Activated naive CD4-positive, alpha-beta T cell treated with Interleukin-2 at 50 U/mL for 16 hours (primary cell): ENCODE results near the gene TMEM53.
"Not testable (repeated sequence)": the region's sequence is repeated elsewhere in the genome, so short reads cannot be mapped to it uniquely, and the experiment has no call there.

ENCODE experiments used
- DNase-seq: peaks from one replicate; pipeline ENCODE4 v3.0.0-alpha.2; 2020

The TMEM53 gene

GRCh38 chr1:44674113-44675000 is at the start of gene TMEM53, which contains the start of gene ARMH1:
Gene TMEM53 (minus strand): TSS chr1:44674481. CDS start chr1:44674391, 90 bp downstream.
Gene ARMH1 (plus strand): TSS chr1:44674714. CDS start chr1:44689698, 14,984 bp downstream.
- DNase-seq, result peak; percentile 98

DNA sequence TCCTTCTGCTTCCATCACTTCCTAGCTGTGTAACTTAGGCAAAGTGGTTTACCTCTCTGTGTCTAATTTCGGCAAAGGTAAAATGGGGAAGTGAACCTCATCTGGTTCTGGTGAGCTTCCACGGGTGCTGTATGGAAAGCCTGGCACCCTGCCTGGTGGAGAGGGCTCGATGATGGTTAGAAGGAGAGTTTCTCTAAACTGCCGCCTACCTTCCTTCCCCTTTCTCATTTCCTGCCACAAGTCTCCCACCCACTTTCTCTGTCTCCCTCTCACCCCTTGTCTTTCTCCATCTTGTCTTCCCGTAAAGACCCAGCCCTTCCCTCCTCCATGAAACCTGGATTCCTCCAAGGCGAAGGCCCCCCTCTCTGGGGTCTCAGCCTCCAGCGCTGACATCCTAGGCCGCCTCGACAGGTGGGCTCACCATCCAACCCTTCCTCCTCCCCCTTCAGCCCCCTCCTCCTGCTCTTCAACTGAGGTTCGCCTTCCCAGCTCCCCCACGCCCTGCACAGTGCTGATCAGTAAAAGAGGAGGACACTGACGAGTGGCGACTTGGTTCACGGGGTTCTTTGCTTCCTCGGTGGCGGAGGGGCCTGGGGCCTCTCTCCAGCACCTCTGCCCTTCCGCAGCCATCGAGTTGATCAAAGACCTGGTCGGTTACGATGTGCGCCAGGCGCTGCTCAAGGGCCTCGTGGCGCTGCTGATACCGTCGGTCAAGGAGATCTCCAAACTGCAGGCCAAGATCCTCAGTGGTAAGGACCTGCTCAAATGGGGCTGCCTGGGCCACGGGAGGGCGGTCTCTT is 49.4 kb upstream of the TMEM53 start:
- DNase-seq, result peak; percentile 53

DNA sequence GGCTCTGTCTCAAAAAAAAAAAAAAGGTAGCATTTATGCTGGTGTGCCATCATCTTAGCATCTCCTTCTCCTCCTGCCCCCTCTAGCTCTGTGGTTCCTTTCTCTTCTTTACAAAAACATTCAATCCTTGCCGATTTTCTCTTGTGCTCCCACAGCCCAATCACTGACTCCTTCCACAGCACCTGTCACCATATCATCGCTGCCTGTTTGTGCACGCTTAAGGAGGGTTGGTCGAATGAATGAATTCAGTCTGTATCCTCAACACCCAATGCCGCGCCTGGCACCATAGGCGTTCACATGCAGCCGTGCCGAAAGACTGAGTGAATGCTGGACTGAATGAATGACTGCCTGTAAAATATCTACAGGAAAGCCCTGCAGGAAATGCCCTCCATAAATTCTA is 48.8 kb upstream of the TMEM53 start:
- peak; percentile 24 for DNase-seq

- peak; percentile 83 for DNase-seq
Observed at GRCh38 chr1:44721485-44722361, 47.4 kb upstream of the TMEM53 start.

DNA sequence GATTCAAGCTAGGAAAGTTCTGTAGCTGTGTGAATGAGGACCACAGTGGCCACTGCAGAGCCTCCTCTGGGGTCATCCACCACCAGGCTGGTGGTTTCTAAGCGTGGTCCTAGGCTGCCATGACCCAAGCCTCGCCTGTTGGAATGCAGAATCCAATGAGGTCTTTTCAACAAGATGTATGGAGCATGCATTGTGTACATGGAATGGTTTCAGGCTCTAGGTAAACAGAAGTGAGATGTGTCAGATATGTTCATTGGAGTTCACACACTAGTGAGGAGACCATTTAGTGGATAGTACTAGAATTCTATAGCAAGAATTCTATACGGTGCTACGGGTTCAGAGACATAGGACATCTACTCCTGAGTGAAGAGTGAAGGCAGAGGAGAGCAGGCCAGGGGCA is 46.0 kb upstream of the TMEM53 start:
- no peak for DNase-seq

- no peak for DNase-seq
Observed at GRCh38 chr1:44719318-44719717, 45.0 kb upstream of the TMEM53 start.

DNA sequence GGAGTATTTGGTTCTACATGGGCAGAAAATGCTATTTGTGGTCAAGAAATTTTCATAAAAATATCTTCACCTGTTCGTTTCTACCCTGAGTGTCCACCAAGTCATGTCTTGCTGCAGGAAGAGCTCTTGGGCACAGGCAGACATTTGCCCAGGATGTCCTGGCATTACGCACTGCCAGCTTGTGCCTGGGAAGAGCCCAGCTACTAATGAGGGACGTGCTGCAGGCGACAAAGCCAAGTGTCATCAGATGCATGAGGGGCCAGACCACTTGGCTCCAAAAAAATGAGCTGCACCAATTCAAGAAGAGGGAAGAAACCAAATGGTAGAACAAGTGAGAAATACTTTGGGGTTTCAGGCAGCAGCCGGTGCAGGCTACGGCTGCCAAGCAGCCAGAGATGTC is 43.8 kb upstream of the TMEM53 start:
- no peak for DNase-seq

- DNase-seq, result no peak
Observed at GRCh38 chr1:44717653-44718052, 43.4 kb upstream of the TMEM53 start.

GRCh38 chr1:44717156-44717555 is 42.9 kb upstream of the TMEM53 start:
- no peak for DNase-seq

DNA sequence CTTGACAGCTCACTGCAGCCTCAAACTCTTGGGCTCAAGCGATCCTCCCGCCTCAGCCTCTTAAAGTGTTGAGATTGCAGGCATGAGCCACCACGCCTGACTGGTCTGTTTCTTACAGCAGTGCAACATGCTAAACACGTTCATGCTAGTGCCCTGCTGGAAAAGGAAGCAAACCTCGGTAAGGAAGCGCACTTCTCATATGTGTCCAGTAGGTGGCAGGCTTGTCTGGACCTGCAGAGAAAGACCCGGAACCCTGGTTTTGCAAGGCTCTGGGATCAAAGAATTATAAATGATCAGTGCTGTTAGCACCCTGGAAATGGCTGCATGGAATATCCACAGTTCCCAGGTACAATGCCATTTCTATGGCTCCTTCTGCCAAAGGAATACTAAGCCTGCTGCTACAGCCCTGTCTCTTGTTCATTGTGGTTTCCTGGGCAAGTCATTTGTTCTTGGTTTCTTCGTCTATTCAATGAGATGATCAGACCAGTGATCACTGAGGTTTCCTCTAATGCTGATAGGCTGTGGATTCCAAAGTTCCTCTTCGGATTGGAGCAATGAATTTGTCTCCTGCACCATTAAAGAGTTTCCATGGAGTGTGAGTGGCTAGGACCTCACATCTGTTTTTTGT is 40.8 kb upstream of the TMEM53 start:
- peak; percentile 68 for DNase-seq

- DNase-seq, result no peak
Observed at GRCh38 chr1:44714532-44714931, 40.3 kb upstream of the TMEM53 start.

DNA sequence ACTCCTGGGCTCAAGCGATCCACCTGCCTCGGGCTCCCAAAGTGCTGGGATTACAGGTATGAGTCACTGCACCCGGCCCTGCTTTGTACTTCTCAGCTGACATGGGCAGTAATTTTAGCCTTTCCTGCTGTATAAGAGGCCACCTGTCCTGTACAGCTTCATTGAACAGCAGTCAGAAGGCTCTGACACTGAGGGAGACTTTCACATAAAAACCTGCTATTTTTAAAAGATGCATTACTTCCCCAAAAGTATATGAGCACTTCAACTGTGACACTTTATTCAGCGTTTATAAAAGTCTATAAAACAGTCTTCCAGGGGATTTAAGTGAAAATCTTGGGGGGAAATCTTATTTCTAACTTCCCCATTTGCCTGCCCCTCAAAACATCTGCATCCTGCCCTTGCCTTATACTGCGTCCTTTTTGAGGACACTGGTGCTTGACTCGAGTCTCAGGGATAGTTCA is 39.1 kb upstream of the TMEM53 start:
- DNase-seq, result no peak

GRCh38 chr1:44707959-44708831 is 33.9 kb upstream of the TMEM53 start:
- DNase-seq, result peak; percentile 16

GRCh38 chr1:44707112-44707881 is 33.0 kb upstream of the TMEM53 start:
- DNase-seq, result no peak

DNA sequence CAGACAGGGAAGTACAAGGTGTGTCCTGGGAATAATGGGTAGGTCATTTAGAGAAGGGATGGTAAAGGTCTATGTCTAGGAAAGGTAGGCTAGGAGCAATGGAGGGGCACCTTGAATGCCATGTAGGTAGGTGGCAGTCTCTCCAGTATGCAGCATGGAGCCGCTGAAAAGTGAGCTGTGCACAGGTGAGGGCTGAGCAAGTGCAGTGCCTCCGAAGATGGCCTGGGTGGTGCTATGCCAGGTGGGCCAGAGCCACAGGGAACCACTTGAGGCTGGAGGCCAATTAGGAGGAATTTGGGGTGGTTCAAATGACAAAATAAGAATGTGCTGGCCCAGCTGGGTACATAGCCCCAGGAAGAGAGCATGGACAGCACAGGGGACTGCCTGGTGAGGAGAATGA is 31.7 kb upstream of the TMEM53 start:
- no peak for DNase-seq

DNA sequence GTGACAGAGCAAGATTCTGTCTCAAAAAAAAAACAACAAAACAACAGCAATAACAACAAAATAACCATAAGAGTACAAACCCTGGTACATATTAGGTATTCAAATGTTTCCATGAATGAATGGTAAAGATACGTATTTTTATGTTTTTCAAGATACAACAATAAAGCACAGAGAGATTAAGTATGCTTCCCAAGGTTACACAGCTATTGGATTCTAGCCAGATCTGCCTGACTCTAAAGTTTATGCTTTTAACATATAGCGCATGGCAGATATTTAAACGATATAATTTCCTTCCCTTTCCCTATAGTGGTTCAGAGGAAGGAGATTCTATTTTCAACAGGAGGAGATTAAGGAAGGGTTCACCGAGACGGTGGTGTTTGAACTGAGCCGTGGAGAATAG is 31.2 kb upstream of the TMEM53 start:
- DNase-seq, result no peak

DNA sequence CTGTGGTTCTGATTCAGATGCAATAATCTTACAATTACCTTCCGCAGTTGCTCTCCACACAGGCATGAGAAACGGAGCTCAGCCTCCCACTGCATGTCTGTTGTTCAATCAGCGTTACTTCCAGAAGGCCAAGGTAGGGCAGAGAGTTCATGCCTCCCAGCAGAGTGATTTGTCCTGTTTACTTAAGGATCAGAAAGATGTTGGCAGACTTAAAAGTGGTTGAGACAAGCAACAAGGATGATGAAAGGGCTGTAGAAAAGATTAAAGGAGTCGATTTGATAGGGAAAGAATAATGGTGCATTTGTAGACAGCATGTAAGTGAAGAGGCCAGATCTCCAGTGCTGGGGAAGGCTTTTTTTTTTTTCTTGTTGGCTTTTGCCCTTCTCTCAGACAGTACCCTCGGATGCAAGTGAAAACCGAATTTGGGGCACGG is 26.9 kb upstream of the TMEM53 start:
- DNase-seq, result no peak

- no peak for DNase-seq
Observed at GRCh38 chr1:44700573-44700972, 26.3 kb upstream of the TMEM53 start.

- DNase-seq, result not testable (repeated sequence)
Observed at GRCh38 chr1:44699375-44699774, 25.1 kb upstream of the TMEM53 start.

DNA sequence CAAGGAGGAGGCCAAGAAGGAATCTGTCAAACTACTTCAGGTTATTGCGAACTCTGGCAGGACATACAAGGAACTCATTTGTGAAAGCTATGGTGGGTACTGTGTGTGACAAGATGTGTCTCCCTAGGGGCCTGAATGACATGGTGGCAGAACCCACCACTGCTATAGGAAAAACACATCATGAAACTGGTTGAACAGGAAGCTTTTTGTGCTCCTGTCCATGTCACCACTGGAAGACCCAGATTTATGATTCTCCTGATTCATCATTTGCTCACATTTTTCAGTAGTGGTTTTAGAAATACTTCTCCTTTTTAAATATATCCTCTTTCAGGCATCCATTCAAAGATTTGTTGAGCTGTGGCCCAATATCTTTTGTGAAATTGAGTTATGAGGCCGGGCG is 23.9 kb upstream of the TMEM53 start:
- no peak for DNase-seq
